Adrenal gland (tissue), 5 donors: ENCODE results near the gene TOMT.

Experiments used
- CTCF ChIP-seq, 6 experiments: fragments of 450-650 bp in 4 of 6; fragments of 200-600 bp in 2 of 6; sonication (generic) in 1 of 6; IDR thresholded peaks; 1 replicate in 5 of 6; 2 replicates in 1 of 6; pipeline versions ENCODE4 v1.5.1 to v1.8.0; 2016 to 2021; ENCODE audit warnings: antibody characterized with exemption in 6 of 6, mild to moderate bottlenecking in 2 of 6, moderate library complexity in 1 of 6
- POLR2A ChIP-seq, 2 donors: fragments of 450-650 bp; IDR thresholded peaks; one replicate each; pipeline ENCODE4 v1.6.1; 2017; ENCODE audit warnings: antibody characterized with exemption in 2 of 2, mild to moderate bottlenecking in 2 of 2, moderate library complexity in 1 of 2
- donor health status: DM: no; HTN: no; CAD: no.

- TF ChIP-seq CTCF (IDR thresholded peaks at IDR 0.05) (no peak), POLR2A (IDR thresholded peaks at IDR 0.05) (no peak)
These were observed 33.2 kb downstream of the TOMT start for GRCh38 chr11:72138821-72139390.
